IPS DF 6.9 (cell line): Measurements from ENCODE around the gene NSUN4.
"Not testable (repeated sequence)": the region's sequence is repeated elsewhere in the genome, so short reads cannot be mapped to it uniquely, and the experiment has no call there.

ENCODE experiments used
- DNase-seq: peaks from one replicate; pipeline ENCODE4 v3.0.0-alpha.2; 2013; ENCODE audit warnings: low read depth, low spot score
- H3K27ac ChIP-seq: one replicate; pipeline ENCODE4 v1.5.1; 2013; ENCODE audit warnings: low read length, control low read depth
- H3K27me3 ChIP-seq: 2 replicates; pipeline ENCODE4 v1.6.1; 2013; ENCODE audit warnings: mild to moderate bottlenecking, low read length; ENCODE audit not compliant: control insufficient read depth, insufficient read depth
- H3K36me3 ChIP-seq: 2 replicates; pipeline ENCODE4 v1.6.1; 2013; ENCODE audit warnings: low read length; ENCODE audit not compliant: control insufficient read depth, insufficient read depth
- H3K4me1 ChIP-seq: 2 replicates; pipeline ENCODE4 v1.6.1; 2013; ENCODE audit warnings: low read length; ENCODE audit not compliant: control insufficient read depth, insufficient read depth
- H3K4me3 ChIP-seq: 2 replicates; pipeline ENCODE4 v1.5.1; 2013; ENCODE audit warnings: mild to moderate bottlenecking, low read length
- H3K9me3 ChIP-seq: 2 replicates; pipeline ENCODE4 v1.6.1; 2013; ENCODE audit warnings: low read length, inconsistent platforms; ENCODE audit not compliant: control insufficient read depth, insufficient read depth
- WGBS: extraction: QIAGEN DNeasy Blood & Tissue Kit; methylation state at CpG from one replicate; pipeline ENCODE4 v1.1.7; 2013; ENCODE audit warnings: mixed read lengths, missing lambda C conversion rate; ENCODE audit not compliant: insufficient read length, insufficient coverage; 5-methylcytosine and 5-hydroxymethylcytosine counted together

Gene NSUN4

DNA sequence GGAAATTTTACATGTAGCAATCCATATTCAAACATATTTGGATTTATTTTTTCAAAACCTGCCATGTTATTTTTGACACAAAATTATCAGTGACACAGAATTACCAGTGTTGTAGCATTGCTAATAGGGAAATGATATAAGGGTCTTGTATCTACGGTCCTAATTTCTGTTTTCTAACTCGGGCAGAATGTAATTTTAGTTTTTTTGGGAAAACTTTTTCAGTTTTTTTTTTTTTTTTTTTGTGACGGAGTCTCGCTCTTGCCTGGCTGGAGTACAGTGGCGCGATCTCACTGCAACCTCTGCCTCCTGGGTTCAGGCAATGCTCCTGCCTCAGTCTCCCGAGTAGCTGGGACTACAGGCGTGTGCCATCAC, 34.5 kb upstream of the NSUN4 start:
- no peaks in the 10 kb centered on the region for H3K27me3 ChIP-seq
- H3K36me3 ChIP-seq, result peaks cover 10% of the 10 kb centered on the region; the same call in 1 of the 2 replicates
- no peaks in the 10 kb centered on the region for H3K4me1 ChIP-seq
- no peak overlapping the region for H3K4me3 ChIP-seq
- no peak overlapping the region for H3K27ac ChIP-seq
- no peak for DNase-seq
- no peaks in the 10 kb centered on the region for H3K9me3 ChIP-seq
- WGBS, result no CpG with 5 or more reads among the region's 8 CpGs

DNA sequence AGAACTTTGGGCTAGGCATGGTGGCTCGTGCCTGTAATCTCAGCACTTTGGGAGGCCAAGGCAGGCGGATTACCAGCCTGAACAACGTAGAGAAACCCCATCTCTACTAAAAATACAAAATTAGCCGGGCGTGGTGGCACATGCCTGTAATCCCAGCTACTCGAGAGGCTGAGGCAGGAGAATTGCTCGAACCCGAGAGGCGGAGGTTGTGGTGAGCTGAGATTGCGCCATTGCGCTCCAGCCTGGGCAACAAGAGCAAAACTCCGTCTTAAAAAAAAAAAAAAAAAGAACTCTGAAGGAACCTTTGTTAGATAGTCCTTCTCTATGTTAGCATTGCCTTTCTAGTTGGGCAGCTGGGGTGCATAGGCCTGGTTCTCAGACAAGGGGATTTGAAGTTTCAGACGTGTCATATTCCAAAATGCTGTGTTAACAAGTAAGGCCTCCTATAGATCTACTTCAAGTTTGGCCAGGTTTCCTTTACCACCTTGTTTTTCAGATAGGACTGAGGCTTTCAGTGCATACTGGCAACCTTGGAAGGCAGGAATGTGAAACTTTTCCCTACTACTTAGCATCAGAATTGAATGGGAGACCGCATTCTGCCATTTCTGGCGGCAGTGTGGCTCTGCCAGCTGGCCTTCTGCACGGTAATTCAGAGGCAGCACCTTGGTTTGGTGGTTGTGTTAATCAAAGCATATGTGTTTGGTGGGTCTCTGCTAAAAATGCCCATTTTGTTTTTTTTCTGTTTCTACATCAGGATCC, 31.0 kb upstream of the NSUN4 start:
- Histone ChIP-seq H3K36me3 (peaks cover 32% of the 10 kb centered on the region; the same call in 1 of the 2 replicates), H3K27me3 (no peaks in the 10 kb centered on the region), H3K27ac (no peak overlapping the region), H3K9me3 (no peaks in the 10 kb centered on the region), H3K4me1 (no peaks in the 10 kb centered on the region), H3K4me3 (no peak overlapping the region)
- no peak for DNase-seq
- WGBS, result no CpG with 5 or more reads among the region's 16 CpGs

DNA sequence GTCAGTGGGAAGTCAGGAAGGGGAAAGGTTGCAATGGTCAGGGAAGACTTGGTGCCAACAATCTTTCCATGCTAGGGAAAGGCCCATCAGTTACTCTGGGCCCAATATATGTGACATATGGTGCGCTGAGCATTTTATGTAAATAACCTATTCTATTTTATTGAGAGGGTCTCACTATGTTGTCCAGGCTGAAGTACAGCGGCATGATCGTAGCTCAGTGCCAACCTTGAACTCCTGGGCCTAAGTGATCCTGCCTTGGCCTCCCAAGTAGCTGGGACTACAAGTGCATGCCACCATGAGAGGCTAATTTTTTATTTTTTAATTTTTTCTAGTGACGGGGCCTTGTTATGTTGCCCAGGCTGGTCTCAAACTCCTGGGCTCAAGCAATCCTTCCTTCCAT, 30.3 kb upstream of the NSUN4 start:
- Histone ChIP-seq H3K27ac (no peak overlapping the region), H3K4me1 (no peaks in the 10 kb centered on the region), H3K4me3 (no peak overlapping the region), H3K36me3 (peaks cover 36% of the 10 kb centered on the region; the same call in 1 of the 2 replicates), H3K27me3 (no peaks in the 10 kb centered on the region), H3K9me3 (no peaks in the 10 kb centered on the region)
- no CpG with 5 or more reads among the region's 4 CpGs for WGBS
- no peak for DNase-seq

DNA sequence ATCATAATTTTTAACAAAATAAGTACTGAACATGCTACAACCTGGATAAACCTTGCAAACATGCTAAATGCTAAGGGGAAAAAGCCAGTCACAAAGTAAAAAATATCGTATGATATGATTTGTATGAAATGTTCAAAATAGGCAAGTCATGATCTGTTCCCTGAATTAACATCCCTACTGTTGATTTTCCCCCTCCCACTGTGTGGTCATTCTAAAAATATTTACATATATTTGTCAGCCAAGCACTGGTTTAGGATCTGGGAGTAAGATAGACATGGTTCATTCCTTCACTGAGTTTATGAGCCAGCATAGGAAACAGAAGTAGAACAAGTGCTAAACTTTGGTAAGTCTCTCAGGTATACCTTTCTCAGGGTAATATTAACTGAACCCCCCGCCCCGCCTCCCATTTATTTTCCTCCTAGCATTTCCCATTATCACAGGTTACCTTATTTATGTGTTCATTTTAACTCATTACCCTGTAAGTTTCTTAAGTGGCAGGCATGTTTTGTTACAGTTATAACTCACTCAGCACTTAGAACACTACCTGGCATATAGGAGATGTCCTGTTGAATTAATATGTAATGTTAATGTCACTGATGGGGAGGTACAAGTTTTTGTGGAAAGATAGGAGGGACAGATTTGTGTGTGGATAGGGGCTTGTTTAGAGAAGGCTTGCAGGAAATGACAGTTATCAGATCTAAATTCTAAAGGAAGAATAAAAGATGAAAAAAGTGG, 24.8 kb upstream of the NSUN4 start:
- no peak for DNase-seq
- WGBS, result no CpG with 5 or more reads among the region's 3 CpGs

DNA sequence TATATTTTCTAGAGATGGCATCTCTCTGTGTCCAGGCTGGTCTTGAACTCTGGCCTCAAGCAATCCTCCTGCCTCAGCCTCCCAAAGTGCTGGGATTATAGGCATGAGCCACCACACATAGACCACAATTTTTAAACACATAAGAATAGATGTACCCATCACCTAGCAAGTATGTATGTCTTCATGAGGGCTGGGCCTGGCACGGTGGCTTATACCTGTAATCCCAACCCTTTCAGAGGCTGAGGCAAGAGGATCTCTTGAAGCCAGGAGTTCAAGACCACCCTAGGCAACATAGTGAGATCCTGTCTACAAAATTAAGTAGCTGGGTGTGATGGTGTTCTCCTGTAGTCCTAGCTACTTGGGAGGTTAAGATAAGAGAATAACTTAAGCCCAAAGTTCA, 23.3 kb upstream of the NSUN4 start:
- Histone ChIP-seq H3K9me3 (no peaks in the 10 kb centered on the region), H3K4me1 (no peaks in the 10 kb centered on the region; the same call in 1 of the 2 replicates), H3K27ac (no peak overlapping the region), H3K4me3 (no peak overlapping the region), H3K36me3 (peaks cover 18% of the 10 kb centered on the region; the same call in 1 of the 2 replicates), H3K27me3 (no peaks in the 10 kb centered on the region)
- WGBS, result no CpG with 5 or more reads among the region's 1 CpG
- DNase-seq, result no peak

More for the DNA sequence above, 24.8 kb upstream of the NSUN4 start:
- Histone ChIP-seq H3K27me3 (no peaks in the 10 kb centered on the region), H3K4me3 (no peak overlapping the region), H3K27ac (no peak overlapping the region), H3K36me3 (peaks cover 28% of the 10 kb centered on the region; the same call in 1 of the 2 replicates), H3K9me3 (no peaks in the 10 kb centered on the region), H3K4me1 (no peaks in the 10 kb centered on the region)

DNA sequence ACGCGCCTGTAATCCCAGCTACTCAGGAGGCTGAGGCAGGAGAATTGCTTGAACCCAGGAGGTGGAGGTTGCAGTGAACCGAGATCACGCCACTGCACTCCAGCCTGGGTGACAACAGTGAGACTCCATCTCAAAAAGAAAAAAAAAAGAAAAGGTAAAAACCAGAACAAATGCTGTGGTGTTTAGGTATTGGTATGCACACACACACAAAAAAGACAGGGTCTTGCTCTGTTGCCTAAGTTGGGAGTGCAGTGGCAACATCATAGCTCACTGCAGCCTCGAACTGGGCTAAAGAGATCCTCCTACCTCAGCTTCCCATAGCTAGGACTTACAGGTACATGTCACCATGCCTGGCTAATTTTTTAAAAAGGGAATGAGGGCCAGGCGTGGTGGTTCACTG, 21.3 kb upstream of the NSUN4 start:
- H3K4me1 ChIP-seq, H3K9me3 ChIP-seq, H3K36me3 ChIP-seq, DNase-seq, H3K27ac ChIP-seq, H3K4me3 ChIP-seq, H3K27me3 ChIP-seq: not testable (repeated sequence)
- WGBS, result no CpG with 5 or more reads among the region's 6 CpGs

DNA sequence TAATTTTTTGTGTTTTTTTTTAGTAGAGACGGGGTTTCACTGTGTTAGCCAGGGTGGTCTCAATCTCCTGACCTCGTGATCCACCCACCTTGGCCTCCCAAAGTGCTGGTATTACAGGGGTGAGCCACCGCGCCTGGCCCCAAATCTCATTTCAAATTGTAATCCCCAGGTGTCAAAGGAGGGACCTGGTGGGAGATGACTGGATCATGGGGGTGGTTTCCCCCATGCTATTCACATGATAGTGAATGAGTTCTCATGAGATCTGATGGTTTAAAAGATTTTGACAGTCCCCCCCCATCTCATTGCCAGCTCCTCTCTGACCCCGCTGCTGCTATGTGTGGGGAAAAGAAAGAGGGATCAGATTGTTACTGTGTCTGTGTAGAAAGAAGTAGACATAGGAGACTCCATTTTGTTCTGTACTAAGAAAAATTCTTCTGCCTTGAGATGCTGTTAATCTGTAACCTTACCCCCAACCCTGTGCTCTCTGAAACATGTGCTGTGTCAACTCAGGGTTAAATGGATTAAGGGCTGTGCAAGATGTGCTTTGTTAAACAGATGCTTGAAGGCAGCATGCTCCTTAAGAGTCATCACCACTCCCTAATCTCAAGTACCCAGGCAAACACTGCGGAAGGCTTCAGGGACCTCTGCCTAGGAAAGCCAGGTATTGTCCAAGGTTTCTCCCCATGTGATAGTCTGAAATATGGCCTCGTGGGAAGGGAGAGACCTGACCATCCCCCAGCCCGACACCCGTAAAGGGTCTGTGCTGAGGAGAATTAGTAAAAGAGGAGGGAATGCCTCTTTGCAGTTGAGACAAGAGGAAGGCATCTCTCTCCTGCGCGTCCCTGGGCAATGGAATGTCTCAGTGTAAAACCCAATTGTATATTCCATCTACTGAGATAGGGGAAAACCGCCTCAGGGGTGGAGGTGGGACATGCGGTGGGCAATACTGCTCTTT, 20.4 kb upstream of the NSUN4 start:
- not testable (repeated sequence) for H3K4me1 ChIP-seq, H3K36me3 ChIP-seq, H3K27me3 ChIP-seq, H3K9me3 ChIP-seq, DNase-seq, H3K4me3 ChIP-seq, H3K27ac ChIP-seq
- no CpG with 5 or more reads among the region's 13 CpGs for WGBS

DNA sequence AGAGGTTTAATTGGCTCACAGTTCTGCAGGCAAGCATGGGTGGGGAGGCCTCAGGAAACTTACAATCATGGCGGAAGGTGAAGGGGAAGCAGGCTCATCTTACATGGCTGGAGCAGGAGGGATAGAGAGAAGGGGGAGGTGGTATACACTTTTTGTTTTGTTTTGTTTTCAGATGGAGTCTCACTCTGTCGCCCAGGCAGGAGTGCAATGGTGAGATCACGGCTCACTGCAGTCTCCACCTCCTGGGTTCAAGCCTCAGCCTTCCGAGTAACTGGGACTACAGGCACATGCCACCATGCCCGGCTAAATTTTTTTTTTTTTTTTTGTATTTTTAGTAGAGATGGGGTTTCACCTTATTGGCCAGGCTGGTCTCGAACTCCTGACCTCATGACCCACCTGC, 18.4 kb upstream of the NSUN4 start:
- WGBS, result no CpG with 5 or more reads among the region's 6 CpGs
- not testable (repeated sequence) for H3K4me3 ChIP-seq, H3K27ac ChIP-seq, DNase-seq, H3K4me1 ChIP-seq, H3K9me3 ChIP-seq, H3K27me3 ChIP-seq, H3K36me3 ChIP-seq

DNA sequence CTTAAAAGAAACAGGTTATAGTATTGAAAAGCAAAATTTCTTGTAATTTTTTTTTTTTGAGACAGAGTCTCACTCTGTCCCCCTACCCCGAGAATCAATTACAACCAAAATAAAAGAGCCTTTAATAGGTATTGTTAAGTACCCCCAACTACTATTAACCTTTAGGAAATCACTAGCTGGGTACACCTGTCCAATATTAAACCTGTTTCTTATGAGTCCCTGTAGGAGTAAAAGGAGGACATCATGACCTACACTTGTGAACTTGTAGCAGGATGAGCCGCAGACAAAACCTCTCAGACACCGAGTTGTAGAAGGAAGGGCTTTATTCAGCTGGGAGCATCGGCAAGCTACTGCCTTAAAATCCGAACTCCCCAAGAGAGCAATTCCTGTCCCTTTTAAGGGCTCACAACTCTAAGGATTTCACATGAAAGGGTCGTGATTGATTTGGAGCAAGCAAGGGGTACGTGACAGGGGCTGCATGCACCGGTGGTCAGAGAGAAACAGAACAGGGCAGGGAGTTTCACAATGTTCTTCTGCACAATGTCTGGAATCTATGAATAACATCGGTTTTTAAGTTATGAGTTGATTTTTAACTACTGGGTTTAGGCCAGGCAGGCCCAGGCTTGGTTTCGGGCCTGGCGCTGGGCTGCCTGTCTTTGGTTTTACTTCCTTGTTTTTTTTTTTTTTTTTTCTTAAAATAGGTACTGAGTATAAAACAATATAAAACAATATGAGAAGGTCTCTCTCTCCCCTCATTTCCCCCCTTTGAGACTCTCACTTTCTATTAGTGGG, 15.1 kb upstream of the NSUN4 start:
- not testable (repeated sequence) for H3K36me3 ChIP-seq, H3K27me3 ChIP-seq, DNase-seq, H3K9me3 ChIP-seq, H3K4me1 ChIP-seq, H3K27ac ChIP-seq, H3K4me3 ChIP-seq
- no CpG with 5 or more reads among the region's 11 CpGs for WGBS
